Esophagus muscularis mucosa (tissue), 4 donors: ENCODE results near the gene MAGI1. TPM values are rescaled to one million over a fixed set of nuclear protein-coding genes. Genes with fewer than 3 reads are reported as not detected.

Experiments used
- DNase-seq: peaks from one replicate; pipeline ENCODE4 v3.0.0-alpha.2; 2017; ENCODE audit errors: extremely low spot score
- H3K27ac ChIP-seq, 4 donors: fragments of 200-600 bp; sonication (generic); replicated peaks in 1 of 4; 1 replicate in 3 of 4; 2 replicates in 1 of 4; pipeline ENCODE4 v1.5.1; 2016 to 2019; ENCODE audit warnings: mild to moderate bottlenecking in 1 of 4
- H3K27me3 ChIP-seq, 4 donors: fragments of 200-600 bp; sonication (generic); one replicate each; pipeline versions ENCODE4 v1.5.1 to v1.6.0; 2016 to 2019
- H3K36me3 ChIP-seq, 4 donors: fragments of 200-600 bp; sonication (generic); one replicate each; pipeline ENCODE4 v1.5.1; 2016 to 2019
- H3K4me1 ChIP-seq, 4 donors: fragments of 200-600 bp; sonication (generic); one replicate each; pipeline ENCODE4 v1.5.1; 2016 to 2019
- H3K4me3 ChIP-seq, 4 donors: fragments of 200-600 bp; sonication (generic); 1 replicate in 2 of 4; 2 replicates in 2 of 4; pipeline ENCODE4 v1.5.1; 2016 to 2019; ENCODE audit warnings: mild to moderate bottlenecking in 4 of 4, moderate library complexity in 1 of 4
- H3K9me3 ChIP-seq, 4 donors: fragments of 200-600 bp; sonication (generic); 1 replicate in 3 of 4; 2 replicates in 1 of 4; pipeline ENCODE4 v1.5.1; 2016 to 2019
- EP300 ChIP-seq: sonication (generic); formaldehyde crosslinking; IDR thresholded peaks from one replicate; pipeline ENCODE4 v1.6.1; 2017; ENCODE audit warnings: antibody characterized with exemption
- POLR2A ChIP-seq: fragments of 450-650 bp; IDR thresholded peaks from one replicate; pipeline ENCODE4 v1.6.1; 2017; ENCODE audit warnings: antibody characterized with exemption, moderate library complexity, mild to moderate bottlenecking, low read depth
- POLR2AphosphoS5 ChIP-seq, 2 donors: sonication (generic); formaldehyde crosslinking; IDR thresholded peaks; one replicate each; pipeline ENCODE4 v1.6.1; 2017; ENCODE audit warnings: antibody characterized with exemption in 2 of 2
- WGBS: methylation state at CpG from one replicate; pipeline ENCODE4 v1.1.5; 2018; 5-methylcytosine and 5-hydroxymethylcytosine counted together
- intact Hi-C: fragments of 100-400 bp; cut with DNase I; formaldehyde crosslinking; loops from one replicate; pipeline ENCODE4 v1.15.1; 2023
- total RNA-seq, 4 donors: library from RNA; depleted of rRNA; stranded (reverse); fragments of >200 nt; gene quantifications; one replicate each; pipeline versions ENCODE4 v1.1.0 to v1.2.1, GENCODE V29; 2016
- TF ChIP-seq, protein P1 (sequence below), 3 experiments: fragments of 200-600 bp in 2 of 3; fragments of 450-650 bp in 1 of 3; sonication (generic) in 2 of 3; IDR thresholded peaks; one replicate each; pipeline ENCODE4 v1.5.1; 2017 to 2019; ENCODE audit warnings: antibody characterized with exemption in 3 of 3, mild to moderate bottlenecking in 2 of 3, moderate library complexity in 1 of 3

Gene MAGI1
- total RNA-seq, 4 donors from 2014 or later, result 17.1 to 35.1 (median 25.2) TPM

DNA sequence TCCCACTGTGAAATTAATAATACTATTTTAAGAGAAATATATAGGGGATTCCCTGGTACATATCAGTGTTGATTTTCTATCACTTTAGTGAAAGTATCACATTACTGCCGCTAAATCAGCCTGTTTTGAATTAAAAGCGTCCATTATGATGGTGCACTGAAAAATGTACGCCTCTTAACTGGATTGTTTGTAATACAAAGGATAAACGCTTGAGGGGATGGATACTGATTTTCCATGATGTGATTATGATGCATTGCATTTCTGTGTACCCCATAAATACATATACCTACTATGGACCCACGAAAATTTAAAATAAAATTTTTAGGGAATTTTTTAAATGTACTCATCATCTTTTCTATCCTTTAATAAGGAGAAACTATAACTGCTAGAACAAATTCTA lies 478.6 kb downstream of the MAGI1 start:
- no peaks in the 10 kb centered on the region for H3K36me3 ChIP-seq
- no peak for DNase-seq
- no peaks in the 10 kb centered on the region for H3K27me3 ChIP-seq
- H3K27ac ChIP-seq, result no peak overlapping the region
- TF ChIP-seq, protein P1, sequence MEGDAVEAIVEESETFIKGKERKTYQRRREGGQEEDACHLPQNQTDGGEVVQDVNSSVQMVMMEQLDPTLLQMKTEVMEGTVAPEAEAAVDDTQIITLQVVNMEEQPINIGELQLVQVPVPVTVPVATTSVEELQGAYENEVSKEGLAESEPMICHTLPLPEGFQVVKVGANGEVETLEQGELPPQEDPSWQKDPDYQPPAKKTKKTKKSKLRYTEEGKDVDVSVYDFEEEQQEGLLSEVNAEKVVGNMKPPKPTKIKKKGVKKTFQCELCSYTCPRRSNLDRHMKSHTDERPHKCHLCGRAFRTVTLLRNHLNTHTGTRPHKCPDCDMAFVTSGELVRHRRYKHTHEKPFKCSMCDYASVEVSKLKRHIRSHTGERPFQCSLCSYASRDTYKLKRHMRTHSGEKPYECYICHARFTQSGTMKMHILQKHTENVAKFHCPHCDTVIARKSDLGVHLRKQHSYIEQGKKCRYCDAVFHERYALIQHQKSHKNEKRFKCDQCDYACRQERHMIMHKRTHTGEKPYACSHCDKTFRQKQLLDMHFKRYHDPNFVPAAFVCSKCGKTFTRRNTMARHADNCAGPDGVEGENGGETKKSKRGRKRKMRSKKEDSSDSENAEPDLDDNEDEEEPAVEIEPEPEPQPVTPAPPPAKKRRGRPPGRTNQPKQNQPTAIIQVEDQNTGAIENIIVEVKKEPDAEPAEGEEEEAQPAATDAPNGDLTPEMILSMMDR (IDR thresholded peaks at IDR 0.05), result no peak
- TF ChIP-seq POLR2AphosphoS5 (IDR thresholded peaks at IDR 0.05) (no peak), EP300 (no peak), POLR2A (no peak)
- intact Hi-C loops, result no loop called here
- H3K4me1 ChIP-seq, result peaks cover 0 to 23% (median 1%) of the 10 kb centered on the region in 4 donors
- no peak overlapping the region for H3K4me3 ChIP-seq
- 88% methylated on average over 5 of the region's 5 CpGs for WGBS
- no peaks in the 10 kb centered on the region for H3K9me3 ChIP-seq

DNA sequence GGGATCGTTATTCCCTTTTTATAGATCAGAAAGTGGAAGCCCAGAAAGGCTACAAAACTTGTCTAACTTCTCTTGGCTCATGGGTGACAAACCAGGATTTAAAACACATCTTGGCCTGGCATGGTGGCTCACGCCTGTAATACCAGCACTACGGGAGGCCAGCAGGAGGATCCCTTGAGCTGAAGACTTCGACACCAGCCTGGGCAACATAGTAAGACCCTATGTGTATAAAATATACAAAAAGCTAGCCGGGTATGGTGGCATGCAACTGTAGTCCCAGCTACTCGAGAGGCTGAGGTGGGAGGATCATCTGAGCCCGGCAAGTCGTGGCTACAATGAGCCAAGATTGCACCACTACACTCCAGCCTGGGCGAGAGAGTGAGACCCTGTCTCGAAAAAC lies 479.1 kb downstream of the MAGI1 start:
- H3K36me3 ChIP-seq, result no peaks in the 10 kb centered on the region
- no peaks in the 10 kb centered on the region for H3K9me3 ChIP-seq
- intact Hi-C loops, result no loop called here
- no peak for DNase-seq
- H3K4me1 ChIP-seq, result peaks cover 0 to 21% (median 1%) of the 10 kb centered on the region in 4 donors
- H3K27ac ChIP-seq, result no peak overlapping the region
- H3K4me3 ChIP-seq, result no peak overlapping the region
- WGBS, result 91% methylated on average over 10 of the region's 10 CpGs
- no peaks in the 10 kb centered on the region for H3K27me3 ChIP-seq
- TF ChIP-seq EP300 (no peak), POLR2A (no peak), POLR2AphosphoS5 (IDR thresholded peaks at IDR 0.05) (no peak)
- TF ChIP-seq, protein P1 (IDR thresholded peaks at IDR 0.05), result no peak

DNA sequence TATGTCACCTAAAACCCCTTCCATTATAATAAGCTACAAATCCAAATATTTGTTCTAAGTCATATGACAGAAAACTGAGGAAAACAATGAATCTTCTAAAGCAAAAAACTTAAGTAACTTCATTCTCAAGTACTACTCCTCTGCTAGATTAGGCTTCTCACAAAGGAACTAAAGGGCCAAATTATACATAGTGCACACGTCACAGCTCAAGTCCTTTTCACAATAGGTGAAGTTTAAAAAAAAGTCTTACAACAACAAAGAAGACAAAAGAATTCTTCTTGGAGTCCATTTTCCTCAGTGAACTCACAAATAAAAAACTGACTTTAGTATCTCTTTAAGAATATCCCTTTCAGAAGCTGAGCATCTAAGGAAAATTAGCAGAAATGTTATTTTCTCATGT lies 479.9 kb downstream of the MAGI1 start:
- no peak overlapping the region for H3K4me3 ChIP-seq
- DNase-seq, result no peak
- no peaks in the 10 kb centered on the region for H3K36me3 ChIP-seq
- TF ChIP-seq POLR2AphosphoS5 (IDR thresholded peaks at IDR 0.05) (no peak), EP300 (no peak), POLR2A (no peak)
- TF ChIP-seq, protein P1 (IDR thresholded peaks at IDR 0.05), result no peak
- H3K9me3 ChIP-seq, result no peaks in the 10 kb centered on the region
- H3K27ac ChIP-seq, result no peak overlapping the region
- intact Hi-C loops, result no loop called here
- H3K27me3 ChIP-seq, result no peaks in the 10 kb centered on the region
- peaks cover 0 to 14% (median 0%) of the 10 kb centered on the region in 4 donors for H3K4me1 ChIP-seq
- 87% methylated on average over 1 of the region's 1 CpG for WGBS

DNA sequence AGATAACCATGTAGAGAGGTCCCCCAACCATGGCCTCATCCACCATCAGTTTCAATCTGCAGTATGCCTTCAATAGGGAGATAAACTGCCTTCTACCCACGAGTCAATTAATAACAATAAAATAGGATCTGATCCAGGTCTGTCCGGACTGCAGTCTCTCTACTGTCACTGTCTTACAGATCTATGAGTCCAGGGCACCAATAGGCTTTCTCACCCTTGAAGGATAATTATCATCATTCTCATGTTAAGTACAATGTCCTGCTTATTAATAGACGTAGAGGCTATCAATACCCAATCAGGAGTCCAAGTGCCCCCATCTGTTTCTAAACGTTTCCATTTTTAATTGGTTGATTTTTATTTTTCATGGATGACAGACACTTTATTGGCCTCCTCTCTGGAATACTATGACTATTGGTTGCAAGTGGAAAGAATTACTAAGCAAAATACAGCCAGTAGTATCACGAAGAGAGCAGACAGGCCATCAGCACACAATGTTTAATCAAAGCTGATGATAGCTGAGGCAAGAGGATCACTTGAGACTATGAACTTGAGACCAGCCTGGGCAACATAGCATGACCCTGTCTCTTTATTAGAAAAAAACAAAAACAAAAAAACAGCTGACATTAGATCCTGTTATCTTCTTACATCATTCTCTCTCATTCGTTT lies 480.7 kb downstream of the MAGI1 start:
- WGBS, result 86% methylated on average over 6 of the region's 6 CpGs
- intact Hi-C loops, result no loop called here
- Histone ChIP-seq H3K27me3 (no peaks in the 10 kb centered on the region), H3K9me3 (no peaks in the 10 kb centered on the region), H3K27ac (no peak overlapping the region), H3K4me1 (peaks cover 0 to 14% (median 0%) of the 10 kb centered on the region in 4 donors), H3K4me3 (no peak overlapping the region), H3K36me3 (no peaks in the 10 kb centered on the region)
- no peak for DNase-seq
- TF ChIP-seq, protein P1 (IDR thresholded peaks at IDR 0.05), result no peak
- TF ChIP-seq POLR2A (no peak), EP300 (no peak), POLR2AphosphoS5 (IDR thresholded peaks at IDR 0.05) (no peak)
